HG02870 (cell line): Measurements from ENCODE around the gene SMO.

ENCODE experiments used
- ATAC-seq: cut with Tn5 transposase; IDR thresholded peaks from one replicate; pipeline ENCODE4 v1.9.1; 2021; ENCODE audit warnings: mild to moderate bottlenecking, moderate library complexity; ENCODE audit not compliant: unreplicated experiment

The SMO gene

DNA sequence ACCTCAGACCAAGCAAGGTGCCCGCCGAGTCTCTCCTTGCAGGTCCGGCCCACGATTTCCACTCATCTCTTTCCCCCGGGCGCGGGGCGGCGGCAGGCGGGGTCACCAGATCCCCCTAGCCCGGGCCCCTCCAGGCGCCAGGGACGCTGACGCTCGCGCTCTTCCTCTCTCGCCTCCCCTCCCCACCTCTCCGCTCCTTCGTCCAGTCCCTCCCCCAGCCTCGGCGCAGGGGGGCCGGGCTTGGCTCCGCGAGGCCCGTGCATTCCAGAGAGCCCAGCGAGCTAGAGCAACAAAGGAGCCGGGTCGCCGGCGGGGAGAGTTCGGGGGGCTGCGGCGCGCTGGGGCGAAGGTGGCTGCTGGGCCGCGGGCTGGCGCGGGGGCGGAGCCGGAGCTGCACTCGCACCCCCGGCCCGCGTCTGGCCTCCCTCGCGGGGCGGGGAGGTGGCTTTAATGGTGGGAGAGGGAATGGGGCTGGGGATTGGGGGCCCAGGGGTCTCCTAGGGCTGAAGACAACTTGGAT lies at the start of gene SMO:
TSS of gene SMO (plus strand) at position 262 of the 520 bp plus-strand sequence. CDS start 519 bp downstream, outside the sequence.
- ATAC-seq: no peak

DNA sequence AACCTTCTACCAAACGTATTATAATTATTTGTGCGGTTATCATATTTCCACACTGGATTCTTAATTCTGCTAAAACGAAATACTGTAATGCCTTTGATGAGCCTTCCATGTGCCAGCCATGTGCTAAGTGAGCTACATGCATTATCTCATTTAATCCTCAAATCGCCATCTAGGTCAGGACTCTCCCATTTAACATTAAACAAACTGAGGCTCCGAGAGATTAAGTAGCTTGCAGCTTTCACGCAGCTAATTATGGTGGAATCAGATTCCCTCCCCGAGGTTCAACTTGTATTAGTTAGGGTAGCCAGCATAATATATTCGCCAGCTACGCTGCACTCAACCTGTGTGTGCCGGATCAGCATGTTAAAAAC lies 44.7 kb upstream of the SMO start:
- no peak for ATAC-seq

DNA sequence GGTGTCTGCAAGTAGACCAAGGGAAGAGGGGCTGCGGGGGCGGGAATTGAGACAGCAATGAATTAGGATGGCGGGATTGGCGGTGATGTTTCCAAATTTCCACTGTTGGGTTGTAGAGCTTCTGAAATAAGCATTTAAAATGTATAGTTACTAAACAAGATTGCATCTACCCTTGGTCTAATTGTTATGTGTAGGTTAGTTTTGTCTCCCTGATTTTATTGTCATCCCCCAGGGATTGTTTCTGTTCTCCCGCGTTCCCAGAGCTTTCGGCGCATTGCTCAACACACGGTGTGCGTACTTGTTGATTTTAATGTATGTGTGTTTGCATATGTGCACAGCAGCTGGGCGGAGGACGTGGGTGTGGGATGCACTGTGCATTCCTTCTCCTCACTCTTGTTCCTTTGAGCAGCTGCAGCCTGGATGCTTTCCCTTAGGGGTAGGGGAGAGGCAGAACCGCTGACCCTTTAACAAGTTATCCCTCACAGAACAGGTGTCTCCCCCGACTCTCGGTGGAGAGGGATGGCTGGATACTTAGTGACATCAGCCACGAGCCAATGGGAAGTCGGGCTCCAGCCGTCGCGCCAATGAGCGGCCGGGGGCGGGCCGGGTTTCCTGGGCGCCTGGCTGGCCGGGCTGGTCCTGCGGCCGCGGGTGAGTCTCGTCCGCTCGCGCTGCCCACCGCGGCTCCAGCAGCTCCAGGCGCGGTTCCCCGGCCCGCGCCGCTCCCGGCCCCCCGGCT lies 44.2 kb upstream of the SMO start, which contains the start of gene TSPAN33:
TSS of gene TSPAN33 (plus strand) at position 613 of the 739 bp plus-strand sequence. CDS start 274 bp downstream, outside the sequence.
- ATAC-seq: peak; percentile 62

DNA sequence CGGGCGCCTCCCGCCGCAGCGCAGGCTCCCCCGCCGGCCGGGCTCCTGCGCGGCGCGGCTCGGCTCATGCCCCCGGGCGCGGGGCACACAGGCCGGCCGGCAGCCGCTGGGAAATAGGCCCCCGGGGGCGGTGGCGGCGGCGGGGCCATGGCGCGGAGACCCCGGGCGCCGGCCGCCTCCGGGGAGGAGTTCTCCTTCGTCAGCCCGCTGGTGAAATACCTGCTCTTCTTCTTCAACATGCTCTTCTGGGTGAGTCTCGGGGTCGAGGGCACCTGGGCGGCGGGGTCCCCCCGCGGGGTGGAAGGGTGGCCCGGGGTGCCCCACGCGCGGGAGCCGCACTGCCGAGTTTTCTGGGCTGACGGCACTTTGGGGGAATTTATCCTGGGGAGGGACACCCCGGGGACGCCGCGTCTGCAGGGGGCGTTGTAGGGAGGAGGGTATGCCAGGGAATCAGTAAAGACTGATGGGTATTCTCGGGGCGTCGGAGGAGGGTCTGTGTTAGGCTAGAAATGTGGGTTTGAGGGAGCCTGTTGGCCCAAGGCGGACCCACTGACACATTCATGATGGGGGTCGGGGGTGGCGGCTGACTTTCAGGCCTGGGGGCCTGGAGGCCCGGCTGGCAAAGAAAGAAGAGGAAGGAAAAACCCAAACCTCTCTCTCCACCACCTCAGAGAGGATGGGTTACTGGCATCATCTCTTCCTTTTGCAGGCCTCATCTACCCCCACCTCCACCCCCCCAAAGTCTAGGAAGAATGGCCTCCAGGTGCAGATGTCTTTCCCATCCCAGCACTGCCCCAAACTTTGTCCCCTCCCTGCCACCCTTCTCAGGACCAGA lies 43.4 kb upstream of the SMO start:
- no peak for ATAC-seq

DNA sequence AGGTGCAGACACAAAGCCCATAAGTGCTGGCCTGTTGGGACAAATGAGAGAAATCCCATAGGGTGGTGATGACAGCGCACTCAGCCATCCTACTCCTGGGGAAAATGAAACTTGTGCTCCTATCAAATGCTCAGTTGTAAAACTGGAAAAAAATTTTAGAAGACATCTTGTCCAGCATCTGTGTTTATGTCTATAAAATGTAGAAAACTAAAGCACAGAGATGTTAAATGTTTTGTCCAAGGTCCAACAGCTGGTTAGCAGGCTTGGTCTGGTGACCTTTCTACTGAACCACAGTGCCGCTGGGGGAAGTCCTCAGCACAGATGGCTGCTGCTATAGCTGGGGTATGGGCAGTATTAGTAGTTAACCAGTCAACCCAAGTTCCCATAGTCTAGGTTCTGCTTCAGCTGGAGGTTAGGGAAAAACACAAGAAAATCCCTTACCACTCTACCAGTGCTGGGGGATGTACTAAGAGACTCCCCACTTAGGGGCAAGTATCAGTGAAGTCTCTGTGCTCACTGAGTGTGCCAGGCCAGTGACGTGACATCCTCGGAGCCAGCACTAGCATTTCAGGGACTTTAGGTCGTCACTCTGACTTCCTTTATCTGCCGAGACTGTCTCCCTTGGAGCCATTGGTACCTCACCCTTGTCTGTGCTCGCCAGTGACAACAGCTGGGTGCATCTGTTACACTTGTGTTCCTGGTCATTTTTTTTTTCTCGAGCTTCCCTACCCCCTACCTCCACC lies 42.0 kb upstream of the SMO start:
- peak; percentile 60 for ATAC-seq

DNA sequence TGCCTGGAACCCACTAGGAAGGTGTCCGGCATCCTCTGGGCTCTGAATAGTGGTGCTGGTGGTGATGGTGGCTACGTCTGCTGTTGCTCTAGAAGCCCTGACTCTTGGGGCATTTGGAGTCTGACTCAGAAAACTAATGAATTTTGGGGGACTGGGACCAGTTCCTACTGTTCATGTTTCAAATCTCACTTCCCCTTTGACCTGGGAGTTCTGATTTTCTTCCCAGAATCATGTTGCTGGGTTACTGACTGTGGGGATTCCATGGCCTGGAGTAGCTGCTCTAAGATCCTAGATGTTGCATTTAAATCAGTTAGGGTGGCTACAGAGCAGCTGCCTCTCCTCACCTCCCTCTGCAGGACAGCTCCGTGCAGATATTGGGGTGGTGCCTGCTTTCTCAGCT lies 40.7 kb upstream of the SMO start:
- ATAC-seq: no peak

DNA sequence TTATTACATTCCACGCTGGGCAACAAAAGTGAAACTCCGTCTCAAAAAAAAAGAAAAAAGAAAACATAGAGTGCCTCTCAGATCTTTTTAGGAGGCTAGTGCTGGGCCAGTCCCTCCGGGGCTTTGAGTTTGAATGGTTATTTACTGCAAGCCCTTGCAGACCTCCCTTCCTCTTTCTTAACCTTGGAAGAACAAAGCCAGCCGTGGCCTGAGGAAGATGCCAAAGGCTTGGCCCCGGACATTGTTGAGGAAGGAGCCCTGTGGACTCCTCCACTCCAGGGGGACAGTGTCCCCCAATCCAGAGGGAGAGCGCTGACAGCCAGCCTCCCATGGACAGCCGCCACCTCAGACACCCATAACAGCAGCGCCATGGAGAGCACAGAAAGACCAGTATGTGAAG lies 38.9 kb upstream of the SMO start:
- no peak for ATAC-seq

DNA sequence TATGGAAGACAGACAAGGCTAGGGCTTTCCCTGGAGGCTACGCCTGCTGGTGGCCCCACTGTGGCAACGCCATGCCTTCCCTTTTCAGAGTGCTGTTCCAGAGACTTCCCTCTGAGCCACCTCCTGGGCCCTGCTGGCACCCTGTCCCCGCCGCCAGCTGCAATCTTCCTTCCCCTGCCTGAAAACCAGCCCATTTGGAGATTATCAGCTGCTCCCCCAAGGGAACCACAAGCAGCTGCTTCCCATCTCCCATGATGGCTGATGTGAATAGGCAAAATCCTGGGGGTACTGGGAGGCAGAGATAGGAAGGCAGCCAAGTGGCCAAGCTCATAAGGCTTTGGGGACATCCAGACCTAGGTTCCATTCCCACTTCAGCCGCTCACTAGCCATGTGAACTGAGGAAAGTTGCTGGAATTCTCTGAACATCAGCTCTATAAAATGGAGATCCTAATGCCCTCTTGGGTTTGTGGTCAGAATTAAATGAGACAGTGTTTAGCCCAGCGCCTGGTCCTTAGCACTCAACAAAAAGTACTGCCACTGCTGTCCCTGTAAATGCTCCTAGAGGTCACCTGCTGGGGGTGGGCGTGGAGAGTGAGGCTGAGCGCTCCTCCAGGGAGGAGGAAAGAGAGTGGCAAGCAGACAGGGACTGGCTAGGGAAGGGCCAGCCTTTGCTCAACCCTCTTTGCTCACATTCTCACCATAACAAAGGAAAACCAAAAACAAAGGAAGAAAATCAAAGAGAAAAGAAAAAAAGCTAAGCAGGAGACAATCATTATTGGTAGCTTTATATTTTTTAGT lies 38.0 kb upstream of the SMO start:
- ATAC-seq: no peak

DNA sequence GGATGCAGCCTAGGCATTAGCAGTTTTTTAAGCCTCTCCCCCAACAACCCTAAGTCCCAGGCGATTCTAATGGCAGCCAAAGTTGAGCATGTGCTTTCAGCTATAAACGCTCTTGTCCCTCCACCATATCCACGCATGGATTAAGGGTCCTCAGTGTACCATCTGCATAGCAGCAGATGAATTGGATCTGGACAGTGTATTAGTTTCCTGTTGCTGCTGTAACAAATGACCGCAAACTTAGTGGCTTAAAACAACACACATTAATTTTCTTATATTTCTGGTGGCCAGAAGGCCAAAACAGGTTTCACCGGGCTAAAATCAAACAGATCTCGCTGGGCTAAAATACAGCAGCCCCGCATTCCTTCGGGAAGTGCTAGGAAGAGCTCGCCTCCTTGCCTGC lies 30.8 kb upstream of the SMO start:
- ATAC-seq: no peak

DNA sequence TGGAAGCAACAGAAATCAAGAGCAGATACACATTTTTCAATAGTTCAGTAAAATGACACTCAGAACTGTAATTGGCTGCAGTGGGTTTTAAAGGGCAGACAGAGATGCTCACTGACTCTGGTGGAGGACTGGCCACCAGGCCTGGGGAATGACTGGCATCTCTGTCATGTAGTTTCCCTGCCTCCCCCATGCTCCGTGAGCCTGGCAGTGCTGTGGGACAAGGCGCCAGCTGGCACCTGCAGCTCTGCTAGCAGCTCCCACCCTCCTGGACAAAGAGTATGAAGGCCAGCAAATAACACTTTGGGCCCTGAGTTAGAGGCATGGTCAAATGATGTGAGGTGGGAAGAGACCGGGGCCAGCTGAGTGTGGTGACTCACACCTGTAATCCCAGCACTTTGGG lies 28.9 kb upstream of the SMO start:
- no peak for ATAC-seq

DNA sequence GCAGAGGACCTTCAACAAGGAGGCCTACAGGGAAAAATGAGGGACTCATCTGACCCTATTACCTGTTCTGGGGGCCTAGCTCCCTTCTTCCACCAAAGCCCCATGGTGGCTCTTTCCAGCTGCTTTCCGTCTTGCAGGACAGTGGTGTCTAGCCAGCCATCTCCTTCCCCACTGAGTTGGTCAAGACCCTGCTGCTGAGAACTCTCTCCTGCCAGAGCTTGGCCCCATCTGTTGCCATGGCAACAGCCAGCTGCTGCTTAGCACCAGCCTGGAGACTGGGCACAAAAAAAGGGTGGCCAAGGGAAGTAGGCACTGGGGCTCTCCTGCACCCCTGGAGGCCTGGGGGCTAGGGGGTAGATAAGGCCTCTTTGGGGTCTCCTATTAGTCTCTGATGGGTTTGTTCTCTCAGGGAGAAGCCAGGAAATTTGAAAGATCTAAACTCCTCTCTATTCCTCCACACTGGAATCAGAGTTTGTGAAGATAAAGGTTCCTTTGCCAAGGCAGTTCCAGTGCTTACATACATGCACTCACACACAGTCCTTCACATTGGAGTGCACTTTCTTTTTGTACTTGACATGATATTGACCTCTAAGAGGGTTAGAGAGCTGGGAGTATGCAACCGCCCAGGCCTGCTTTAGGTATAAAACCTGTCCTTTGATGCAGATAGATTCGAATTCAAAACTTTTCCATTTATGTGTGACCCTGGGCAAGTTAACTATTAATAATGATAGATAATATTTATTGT lies 28.1 kb upstream of the SMO start:
- ATAC-seq: no peak

DNA sequence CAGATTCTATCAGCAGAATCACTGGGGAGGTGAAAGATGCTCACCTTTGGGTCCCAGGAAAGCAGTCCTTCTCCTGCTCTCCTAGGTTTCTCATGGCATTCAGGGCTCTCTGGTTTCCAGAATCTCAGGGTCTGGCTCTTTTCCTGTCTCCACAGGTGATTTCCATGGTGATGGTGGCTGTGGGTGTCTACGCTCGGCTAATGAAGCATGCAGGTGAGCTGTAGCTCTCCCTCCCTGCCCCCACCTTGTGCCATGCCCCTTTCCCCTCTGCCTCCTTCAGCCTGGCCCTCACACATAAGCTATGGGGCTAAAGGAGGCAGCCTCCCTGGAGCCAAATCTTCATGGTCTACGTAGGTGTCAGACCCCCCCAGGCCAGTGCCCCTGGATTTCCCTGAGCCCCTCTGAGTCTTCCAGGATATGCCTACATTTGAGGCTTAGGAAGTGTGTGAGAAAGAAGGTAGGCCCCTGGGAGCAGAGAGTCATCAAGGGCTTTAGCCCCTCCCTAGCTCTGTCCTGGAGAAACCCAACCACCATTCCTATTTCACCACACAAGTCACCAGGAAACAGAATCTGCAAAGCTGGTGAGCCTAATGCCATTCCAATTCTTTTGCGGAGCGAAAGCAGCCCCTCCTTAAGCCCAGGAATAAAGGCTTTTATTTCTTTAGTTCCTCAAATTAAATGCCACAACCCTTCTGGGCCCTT lies 26.8 kb upstream of the SMO start:
- no peak for ATAC-seq

DNA sequence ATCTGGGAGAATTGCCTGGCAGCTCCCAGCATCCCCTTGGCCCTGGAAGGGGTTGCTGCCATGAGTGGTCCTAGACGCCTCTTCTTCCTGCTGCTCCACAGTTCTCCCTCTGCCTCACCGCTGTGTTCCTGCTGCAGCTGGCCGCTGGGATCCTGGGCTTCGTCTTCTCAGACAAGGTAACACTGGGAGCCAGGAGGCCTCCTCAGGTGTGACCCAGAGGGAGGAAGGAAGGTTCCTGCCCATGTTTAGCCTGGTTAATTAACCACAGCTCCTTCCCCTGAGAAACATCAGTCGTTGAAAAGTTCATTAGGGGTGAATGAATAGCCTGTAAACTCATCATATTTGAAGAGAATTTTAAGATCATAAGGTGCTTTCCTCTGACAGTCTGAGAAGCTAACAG lies 25.7 kb upstream of the SMO start:
- ATAC-seq: no peak

DNA sequence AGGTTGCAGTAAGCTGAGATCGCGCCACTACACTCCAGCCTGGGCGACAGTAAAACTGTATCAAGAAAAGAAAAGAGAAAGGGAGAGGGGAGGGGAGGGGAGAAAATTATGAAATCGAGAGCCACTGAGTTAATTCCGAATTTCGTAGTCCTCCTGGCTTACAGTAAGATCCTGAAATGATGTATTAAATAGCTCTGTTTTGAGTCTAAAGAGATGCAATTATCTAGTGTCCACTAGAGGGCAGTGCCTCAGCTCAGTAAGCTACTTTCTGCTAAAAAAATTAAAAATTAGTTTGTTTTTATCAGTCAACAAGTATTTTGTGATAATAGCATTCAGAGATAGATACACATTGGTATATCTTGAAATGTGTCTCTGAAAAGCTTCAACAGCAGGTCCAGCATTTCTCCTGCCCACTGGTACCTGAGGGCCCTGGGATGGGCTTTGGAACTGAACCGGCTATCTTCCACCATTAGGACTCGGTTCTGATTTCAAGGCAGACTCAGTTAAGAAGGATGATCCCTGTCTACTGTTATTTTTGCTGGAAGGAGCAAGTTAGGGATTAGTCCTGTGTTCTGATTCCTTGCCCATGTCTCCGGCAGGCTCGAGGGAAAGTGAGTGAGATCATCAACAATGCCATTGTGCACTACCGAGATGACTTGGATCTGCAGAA lies 24.4 kb upstream of the SMO start:
- no peak for ATAC-seq

DNA sequence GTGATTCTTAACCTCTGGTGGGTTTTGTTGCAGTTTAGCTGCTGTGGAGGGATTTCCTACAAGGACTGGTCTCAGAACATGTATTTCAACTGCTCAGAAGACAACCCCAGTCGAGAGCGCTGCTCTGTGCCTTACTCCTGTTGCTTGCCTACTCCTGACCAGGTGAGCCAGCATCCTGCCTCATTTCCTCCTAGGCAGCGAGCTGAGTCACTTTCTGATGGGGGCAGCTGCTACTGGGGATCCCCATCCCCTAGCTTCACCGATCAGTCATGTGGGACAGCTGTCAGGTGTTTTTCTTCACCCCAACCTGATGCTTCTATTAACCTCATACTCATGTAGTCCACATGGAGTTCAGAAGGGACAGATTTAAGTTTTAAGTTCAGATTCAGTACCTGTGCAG lies 21.7 kb upstream of the SMO start:
- ATAC-seq: peak; percentile 46

DNA sequence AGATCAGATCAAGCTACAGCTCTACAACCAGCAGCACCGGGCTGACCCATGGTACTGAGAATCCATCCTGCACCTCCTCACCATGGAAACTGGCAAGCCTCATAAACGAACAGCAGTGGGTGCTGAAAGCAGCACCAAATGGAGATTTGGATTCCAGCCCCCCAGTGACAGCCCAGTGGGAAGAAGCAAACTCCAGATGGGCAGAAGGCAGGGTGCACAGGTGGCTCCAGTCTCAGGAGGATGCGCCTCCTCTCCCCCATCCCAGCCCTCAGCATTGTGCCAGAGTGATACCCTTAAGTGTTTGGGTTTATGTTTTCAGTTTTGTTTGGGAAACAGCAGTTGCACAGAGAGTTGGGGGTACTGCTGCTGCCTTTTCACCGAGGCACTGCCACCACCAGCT lies 20.6 kb upstream of the SMO start:
- no peak for ATAC-seq

DNA sequence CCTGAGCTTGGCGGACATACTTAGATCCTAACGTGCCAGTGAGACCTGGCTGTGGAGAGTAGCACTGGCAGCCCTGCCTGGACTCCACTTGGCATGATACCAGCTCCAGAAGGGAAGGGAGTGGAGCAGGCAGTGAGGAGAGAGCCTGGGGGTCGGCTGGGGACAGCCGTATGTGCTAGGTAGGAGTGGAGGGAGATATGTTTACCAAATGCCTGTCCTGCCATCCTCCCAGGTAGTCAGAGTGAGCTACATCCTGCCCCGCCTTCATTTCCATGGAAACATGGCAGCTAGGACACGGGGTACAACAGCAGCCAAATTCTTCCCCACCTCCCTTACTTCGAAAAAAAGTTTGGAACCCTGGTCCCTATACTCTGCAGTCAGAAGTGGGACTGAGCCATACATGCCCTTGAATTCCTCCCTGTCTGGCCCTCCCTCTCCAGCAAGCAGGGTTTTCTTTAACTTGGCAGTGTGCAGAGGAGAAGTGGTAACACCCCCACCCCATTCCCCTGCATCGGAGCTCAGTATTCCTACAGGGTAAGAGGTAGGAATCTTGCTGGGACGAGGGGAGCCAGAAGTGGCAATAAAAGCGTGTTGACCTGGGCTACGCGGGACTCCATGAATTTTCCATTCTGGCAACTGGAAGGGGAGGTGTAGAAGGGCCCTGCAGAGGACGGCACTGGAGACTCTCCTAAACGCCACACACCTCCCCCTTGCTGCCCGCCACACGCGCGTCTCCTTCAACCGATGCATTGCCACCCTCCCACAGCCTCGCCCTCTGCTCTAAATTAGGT lies 20.0 kb upstream of the SMO start:
- ATAC-seq: no peak

DNA sequence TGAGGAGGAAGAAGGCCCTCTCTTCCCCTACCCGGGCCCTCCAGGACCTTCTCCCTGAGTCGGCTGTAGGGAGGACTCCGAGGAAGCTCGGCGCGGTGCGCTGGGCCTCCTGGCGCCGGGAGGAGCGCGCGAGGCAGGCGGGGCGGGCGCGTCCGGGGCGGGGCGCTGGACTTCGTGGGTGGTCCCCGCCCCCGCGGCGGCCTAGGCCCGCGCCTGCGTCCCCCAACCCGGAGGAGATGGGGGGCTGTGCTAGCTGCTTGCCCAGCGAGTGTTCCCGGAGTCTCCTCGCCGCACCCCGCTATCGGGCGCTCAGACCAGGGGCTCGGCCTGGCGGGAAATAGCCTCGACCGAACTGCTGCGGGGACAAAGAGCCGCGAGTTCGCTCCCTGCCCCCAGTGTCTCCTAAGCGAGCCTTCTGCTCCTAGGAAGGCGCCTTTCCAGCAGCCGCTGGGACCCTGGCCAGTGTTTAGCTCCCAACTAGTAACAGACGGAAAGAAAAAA lies 19.2 kb upstream of the SMO start:
- peak; percentile 26 for ATAC-seq
